Measurements from ENCODE around the gene XAB2.

The XAB2 gene

DNA sequence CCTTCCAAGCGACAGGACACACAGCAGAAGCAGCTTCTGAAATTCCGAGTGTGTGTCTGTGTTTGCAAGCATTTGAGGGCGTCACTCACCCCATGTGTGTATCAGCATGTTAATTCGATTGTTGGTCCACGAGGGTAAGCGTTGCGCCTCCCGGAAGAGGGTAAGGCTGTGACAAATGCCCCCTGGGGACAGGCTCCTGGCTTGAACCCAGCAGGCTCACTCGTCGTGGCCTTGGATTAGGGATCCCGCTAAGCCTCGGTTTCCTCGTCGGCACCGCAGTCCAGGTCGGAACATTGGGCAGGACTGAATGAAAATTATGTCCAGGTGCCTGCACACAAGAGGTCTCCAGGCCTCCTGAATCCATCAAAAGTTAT is 7.0 kb upstream of the XAB2 start:
- no peak for DNase-seq
- intact Hi-C loops (cut with DNase I): no loop called here

DNA sequence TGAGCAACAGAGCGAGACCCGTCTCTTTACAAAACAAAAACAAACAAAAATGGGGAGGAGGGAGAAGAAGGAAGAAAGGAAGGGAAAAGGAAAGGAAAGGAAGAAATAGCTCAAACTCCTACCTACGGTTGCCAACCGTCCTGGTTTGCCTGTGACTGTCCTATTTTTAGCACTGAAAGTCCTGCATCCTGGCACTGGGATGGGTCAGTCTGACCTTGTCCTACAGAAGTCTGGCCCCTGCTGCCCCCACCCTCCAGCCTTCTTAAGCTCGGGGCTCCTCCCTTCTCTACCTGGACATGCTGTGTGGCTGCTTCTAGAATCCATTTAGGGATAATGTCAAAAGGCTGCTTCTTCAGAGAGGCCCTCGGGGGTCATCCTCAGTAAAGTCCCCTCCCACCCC is 6.3 kb upstream of the XAB2 start:
- DNase-seq: no peak
- intact Hi-C loops (cut with DNase I): no loop called here

DNA sequence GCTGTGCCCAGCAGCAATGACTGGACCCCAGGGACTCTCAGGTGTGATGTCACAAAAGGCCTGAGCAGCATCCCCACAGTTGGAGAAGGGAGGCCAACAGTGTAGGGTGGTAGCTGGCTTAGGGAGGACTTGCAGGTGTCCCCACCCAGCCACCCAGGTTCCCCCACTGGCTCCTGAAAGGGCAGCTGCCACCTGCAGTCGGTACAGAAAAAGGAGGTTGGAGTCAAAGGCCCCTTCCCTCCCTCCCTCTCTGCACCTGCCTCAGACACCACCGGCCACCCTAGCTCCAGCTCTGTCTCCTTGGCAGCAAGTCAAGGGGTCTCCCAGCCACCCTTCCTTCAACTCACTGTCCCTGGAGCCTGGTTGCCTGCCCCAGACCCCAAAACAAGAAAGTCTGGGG is 4.4 kb upstream of the XAB2 start, which contains the start of gene PCP2:
Gene PCP2 (minus strand): TSS at position 22 of the 400 bp plus-strand sequence. CDS start 262 bp downstream, outside the sequence.
- intact Hi-C loops (cut with DNase I): no loop called here
- no peak for DNase-seq

DNA sequence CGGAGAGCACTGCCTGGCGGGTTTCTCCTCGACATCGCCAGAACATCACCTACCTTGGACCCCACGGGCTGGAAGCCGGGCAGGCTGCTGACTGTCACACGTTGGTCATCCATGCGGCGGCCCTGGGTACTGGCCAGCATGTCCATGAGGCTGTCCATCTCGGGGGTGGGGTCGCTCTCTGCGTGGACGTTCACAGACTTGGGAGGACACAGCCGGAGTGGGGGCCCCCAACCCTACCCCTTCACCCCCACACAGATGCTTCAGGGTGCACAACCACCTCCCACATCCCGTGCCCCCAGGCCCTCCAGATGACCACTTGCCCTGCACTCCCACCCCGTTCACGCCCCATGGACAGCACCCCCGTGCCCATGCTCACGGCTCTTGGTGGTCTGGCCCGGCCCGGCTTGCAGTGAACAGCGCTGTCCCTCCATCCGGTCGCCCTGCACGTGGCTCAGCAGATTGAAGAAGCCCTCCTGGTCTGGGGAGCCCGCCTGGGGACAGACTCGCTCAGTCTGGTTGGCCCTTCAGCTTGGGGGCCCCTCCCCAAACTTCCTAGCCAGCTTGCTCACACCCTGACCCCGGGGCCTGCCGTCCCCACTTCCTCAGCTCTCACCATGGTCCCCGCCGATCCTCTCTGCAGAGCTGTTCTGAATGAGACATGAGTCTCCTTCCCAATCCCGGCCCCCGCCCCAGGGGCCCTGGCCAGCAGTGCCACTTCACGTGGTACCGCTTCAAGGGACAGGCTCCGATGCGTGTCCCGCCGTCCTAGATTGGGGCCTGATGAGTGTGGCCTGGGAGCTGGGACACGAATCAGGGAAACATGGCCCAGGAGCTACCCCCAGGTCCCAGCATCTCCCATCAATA is 3.2 kb upstream of the XAB2 start:
- intact Hi-C loops (cut with DNase I): no loop called here
- DNase-seq: no peak

DNA sequence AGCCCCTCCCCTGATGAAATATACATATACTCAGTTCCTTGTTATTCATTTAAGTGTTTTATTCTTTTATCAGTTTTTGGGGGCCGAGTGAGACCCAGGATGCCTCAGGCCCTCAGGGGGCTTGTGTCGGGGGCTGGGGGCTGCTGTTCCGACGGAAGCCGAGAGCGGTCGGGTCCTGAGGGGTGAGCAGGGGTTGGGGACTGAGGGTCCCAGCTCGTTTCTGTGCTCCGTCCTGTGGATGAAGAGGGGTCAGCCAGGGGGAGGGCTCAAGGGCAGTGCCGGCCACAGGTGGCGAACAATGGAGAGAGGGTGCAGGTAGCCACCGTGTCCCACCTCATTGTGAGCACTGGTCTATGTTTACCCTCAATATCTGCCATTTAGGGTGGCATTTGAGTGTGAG is 2.2 kb upstream of the XAB2 start:
- intact Hi-C loops (cut with DNase I): no loop called here
- no peak for DNase-seq

DNA sequence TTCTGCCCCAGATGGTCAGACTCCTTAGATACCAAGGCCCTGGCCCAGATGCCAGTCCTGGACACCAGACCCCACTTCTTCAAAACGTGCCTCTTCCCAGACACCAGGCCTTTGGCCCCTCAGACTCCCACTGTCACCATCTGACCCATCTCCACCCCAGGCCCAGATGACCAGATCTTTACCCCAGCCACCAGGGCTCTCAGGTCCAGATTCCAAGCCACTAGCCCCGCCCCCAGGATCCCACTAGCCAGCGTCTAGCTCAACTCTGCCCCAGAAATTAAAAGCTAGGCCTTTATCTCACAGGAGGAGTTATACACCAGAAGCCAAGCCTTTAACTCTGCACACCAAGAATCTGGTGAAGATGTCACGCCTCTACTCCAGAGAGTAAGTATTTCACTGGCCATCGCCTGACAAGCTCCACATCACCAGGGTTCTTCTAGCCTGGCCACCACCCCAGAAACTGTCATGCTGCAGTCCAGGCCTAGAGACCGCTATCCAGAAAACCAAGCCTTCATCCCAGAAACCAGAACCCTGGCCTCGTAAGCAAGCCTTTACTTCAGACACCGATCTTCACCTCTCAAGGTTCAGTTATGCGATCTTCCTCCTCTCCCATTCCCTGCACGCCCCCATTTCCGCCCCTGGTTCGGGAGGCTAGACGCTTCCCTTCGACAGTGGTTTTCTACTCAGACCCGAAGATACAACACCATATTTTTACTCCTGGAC is 595 bp downstream of the XAB2 start:
- intact Hi-C loops (cut with DNase I): no loop called here

DNA sequence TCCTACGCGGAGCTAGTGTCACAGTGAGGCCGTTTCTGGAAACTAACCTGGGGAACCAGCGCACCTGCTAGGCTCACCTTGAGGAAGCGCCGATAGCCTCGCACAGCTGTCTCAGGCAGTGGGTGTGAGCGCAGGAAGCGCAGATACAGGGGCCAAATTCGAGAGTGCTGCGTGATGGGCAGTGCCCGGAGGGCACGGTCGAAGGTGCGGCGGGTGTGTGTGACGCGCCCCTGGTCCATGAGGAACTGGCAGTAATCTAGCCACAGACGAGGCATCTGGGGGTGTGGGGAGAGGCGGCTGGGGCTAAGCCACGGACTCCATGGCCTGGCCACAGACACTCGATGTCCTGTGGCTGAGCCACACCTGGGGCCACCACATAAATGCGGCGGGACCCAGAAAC is 2.2 kb downstream of the XAB2 start:
- no peak for DNase-seq
- intact Hi-C loops (cut with DNase I): no loop called here

More for the DNA sequence above, 595 bp downstream of the XAB2 start:
- no peak for DNase-seq

DNA sequence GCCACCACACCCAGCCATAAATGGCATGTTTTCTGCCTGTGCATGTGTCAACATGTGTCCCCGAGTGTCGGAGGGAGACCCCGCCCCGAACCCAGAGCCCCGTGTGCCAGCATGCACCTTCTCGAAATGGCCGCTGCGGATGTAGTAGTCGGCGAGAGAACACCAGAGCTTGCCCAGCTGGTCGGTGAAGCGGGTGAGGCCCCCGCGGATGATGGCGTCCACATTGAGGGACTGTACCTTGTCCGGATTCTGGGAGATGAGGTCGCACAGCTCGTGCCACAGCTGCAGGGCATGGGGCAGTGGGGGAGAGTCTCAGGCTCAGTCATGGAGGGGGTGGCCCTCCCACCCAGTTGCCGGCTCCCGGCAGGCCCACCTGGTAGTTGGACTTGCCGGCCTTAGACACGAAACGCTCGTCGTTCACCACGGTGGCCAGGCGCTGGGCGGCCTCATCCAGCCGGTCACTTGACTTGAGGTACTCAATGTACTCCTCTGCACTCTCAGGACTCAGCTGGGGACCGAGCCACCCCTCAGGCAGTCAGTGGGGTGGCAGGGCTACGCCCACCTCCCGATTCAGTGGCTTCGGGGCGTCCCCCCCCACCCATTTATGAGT is 3.5 kb downstream of the XAB2 start:
- intact Hi-C loops (cut with DNase I): no loop called here

DNA sequence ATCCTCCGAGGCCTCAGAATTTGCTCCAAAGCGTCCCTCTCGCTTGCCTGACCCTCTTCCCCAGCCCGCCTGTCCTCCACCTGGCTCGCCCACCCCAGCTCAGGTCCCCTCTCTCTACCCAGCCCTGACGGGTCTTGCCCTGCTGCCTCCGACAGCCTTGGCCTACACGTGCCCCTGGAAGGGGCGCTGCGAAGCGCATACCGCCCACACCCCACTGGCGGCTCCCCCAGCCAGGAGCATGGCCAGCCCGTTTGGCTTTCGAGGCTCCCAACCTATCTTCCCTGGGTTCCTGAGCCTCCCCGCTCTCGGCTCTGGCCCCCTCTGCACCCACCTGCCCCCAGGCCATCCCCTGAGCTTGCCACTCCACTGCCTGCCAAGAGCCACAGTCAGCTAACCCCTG is 4.5 kb downstream of the XAB2 start:
- no peak for DNase-seq
- intact Hi-C loops (cut with DNase I): no loop called here

More for the DNA sequence above, 3.5 kb downstream of the XAB2 start:
- DNase-seq: no peak

DNA sequence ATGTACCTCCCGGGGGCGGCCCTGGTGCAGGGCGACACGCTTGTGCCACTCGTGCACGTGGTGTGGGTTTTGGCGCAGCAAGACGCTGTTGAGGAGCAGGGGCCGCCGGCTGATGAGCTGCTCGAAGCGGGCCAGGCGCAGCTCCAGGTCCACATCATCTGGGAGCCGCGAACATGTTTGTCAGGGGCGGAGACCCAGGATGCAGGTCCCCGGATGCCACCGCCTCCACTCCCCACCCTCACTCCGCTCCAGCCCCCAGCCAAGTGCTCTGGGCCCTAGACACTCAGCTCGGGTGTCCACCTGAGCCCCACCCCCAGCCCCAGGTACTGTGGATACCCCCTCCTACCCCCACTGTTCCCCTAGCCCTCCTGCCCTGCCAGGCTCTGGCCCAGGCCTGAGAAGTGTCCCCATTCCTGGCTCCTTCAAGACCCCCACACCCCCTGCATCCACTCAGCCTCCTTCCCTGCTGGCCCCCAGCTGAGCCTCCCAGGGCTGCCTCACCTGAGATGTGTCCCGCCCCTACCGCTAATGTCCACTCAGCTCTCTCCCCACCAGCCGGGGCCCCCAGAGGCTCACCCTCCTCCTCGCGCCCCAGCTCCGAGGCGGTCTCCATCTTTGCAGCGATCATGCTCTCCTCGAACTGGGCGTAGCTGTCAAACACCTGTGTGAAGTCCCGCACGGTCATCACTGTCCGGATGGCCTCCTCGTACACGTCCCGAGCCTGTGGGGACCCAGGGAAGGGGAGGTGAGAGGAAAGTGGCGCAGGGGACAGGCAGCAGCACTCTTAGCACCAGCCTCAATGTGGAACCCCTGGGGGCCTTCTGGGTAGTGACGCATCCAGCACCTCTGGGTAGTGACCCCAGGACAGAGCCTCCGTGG is 5.4 kb downstream of the XAB2 start:
- no peak for DNase-seq
- intact Hi-C loops (cut with DNase I): no loop called here

DNA sequence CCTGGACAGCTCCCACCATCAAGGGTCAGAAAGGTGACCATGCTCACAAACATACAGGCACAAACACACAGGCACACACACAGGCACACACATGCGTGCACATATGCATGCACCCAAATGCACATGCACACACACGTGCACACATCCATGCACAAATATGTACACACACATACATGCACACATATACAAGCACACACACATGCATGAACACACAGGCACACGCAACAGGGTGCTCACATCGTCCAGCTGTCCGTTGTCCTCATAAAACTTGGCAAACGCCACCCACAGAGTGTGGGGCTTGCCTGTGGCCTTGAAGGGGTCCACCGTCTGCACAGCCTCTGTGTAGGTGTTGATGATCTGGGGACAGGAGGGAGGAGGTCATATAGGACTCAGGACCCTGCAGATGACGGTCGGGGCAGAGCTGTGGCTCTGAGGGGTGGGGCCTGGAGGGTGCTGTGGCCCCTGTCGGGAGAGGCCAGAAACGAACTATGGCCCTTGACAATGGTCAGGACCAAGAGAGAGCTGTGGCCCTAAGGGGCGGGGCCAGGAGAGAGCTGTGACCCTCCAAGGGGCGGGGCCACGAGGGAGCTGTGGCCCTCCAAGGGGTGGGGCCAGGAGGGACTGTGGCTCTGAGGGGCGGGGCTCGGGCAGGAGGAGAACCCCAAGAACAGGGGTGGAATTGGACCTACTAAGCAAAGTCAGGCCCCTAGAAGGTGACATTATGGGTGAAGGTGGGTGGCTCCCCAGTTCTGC is 6.2 kb downstream of the XAB2 start:
- DNase-seq: no peak
- intact Hi-C loops (cut with DNase I): no loop called here

DNA sequence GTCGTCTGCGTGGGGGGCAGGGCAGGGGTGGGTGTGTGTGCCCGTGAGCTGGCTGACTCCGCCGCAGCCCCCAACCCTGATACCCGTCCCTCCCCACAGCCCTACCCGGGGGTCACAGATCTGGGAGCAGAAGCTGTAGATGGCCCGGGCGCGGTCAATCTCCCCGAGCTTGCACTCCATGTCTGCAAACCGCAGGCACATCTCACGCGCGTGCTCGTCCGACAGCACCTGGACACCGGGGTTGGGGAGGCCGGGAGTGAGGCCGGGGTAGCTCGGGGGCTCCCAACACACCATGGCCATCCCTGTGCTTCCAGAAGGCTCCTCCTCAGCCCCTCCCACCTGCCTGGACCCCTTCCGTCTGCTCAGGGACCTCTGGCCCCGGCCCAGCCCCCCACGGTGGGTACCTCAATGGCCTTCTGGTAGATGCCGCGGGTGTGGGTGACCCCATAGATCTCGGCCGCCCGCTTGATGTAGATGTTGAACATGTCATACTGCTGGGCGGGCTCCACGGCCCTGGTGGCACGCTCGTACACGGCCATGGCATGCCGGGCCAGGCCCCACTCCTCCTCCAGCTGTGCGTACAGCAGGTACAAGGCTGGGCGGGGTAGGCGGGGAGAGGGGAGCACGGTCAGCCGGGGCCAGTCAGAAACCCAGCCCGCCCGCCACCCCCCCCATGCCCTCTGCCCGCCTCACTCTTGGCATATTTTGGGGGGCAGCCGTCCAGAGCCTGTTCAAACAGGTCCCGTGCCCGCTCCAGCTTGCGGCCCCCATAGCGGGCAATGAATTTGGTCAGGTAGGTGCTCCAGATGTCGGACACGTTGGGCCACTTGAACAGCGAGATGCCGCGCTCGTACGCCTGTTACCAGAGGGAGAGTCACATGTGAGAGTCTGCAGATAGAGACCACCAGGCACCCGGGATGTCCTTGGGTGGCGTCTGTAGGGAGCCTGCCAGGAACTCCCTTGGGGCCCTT is 8.6 kb downstream of the XAB2 start:
- intact Hi-C loops (cut with DNase I): no loop called here
- DNase-seq: no peak

DNA sequence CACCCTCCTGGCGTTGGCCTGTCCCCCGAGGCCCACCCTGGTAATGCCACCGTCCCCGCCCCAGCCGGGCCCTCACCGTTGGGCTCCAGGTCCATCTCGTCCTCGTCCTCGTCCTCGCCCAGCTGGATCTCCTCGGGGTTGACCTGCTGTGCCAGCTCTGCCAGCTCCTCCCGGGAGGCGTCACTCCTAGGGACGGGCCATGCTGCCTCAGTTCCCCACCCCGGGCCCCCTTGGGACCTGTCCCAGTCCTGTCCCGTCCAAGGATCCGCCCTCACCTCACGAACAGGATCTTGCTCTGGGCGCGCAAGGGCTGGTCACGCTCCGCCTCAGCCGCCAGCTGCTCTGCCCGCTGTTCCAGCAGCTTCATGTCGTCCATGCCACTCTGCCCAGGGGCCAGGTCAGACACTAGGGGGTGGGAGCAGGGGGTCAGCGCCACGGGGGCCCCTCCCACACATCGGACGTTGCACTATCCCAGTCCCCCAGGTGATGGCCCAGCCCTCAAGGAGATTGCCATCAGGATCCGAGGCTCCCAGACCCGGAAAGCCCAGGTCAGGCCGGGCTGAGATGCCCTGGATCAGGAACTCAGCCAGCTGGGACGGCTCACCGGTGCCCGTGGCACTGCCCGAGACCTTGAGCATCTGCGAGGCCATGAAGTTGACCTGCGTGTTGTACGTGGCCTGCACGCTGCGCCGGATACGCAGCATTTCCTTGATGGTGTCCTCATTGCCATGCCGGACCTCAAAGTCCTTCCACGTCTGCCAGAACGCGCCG is 9.5 kb downstream of the XAB2 start:
- no peak for DNase-seq

DNA sequence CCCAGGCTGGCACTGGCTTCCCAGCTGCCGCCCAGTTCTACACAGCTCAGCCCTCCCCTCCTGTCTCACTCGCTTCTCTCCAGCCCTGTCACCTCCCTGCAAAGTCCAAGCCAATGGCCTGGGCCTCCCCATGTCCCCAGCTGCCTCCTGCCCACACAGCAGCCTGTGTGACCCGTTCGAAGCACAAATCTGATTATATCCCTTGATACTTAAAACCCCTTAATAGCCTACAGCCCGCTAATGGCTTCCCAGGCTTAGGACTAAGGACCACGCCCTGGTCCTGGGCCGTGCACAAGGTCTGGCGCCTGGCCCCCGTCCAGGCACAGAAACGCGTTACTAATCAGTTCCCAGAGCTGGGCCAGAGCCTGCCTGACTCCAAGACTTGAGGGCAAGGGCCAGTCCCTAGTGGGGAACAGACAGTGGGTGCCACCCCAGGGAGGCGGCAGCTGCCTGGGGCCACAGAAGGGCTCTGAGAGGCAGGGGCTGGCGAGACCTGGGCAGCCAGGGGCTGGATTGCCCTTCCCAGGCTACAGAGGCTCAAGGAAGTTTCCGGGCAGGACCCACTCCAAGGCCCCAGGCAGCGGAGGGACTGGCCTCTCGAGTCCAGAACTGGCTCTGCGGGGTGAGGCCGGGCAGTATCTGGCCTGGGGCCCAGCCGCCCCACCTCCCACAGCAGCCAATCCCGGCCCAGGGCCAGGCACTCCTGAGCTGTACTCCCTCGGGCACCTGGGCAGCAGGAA is 10.4 kb downstream of the XAB2 start:
- intact Hi-C loops (cut with DNase I): no loop called here
- peak in 1 of 10 donors; percentile 87 for DNase-seq

More for the DNA sequence above, 9.5 kb downstream of the XAB2 start:
- intact Hi-C loops (cut with DNase I): no loop called here

DNA sequence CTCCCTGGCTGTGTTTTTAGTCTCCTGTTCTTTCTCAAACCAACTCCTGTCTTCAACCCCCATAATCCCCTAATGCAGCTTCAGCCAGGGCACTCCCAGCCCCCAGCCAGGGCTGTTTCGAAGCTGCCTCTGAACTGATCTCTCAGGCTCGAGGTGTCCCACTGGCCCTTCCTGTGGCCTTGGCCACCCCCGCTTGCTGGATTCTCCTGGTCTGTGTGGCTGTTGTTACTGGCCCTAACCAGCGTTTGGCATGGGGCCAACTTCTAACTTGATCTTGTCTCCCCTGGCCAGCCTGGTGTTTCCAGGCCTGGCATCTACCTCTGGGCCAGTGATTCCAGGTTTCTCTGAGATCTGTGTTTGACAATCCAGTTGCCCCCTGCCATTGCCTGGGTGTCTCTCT is 11.0 kb downstream of the XAB2 start:
- DNase-seq: no peak
- intact Hi-C loops (cut with DNase I): no loop called here

DNA sequence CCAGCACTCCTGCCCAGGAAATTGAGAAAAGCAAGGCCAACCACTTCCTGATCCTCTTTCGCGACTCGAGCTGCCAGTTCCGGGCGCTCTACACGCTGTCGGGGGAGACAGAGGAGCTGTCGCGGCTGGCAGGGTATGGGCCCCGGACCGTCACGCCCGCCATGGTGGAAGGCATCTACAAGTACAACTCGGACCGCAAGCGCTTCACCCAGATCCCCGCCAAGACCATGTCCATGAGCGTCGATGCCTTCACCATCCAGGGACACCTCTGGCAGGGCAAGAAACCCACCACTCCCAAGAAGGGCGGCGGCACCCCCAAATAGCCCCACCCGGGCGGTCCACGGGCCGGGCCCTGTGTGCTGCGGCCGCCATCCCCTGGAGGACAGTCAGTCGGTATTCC is 11.6 kb downstream of the XAB2 start:
- intact Hi-C loops (cut with DNase I): no loop called here
- peak in 1 of 10 donors; percentile 78 for DNase-seq

DNA sequence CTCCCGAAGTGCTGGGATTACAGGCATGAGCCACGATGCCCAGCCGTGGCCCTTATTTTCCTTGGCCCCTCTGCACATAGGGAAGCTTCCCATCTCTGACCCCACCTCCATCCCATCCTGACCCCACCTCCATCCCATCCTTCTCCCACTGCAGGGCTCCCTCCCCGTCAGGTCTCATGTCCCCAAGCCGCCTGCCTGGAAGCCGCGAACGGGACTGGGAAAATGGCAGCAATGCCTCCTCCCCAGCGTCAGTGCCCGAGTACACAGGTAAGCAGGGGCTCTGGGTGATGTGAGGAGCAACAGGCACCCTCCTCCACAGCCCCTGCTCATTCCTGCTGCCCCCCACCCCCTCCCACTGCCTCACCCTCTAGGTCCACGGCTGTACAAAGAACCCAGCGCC is 12.2 kb downstream of the XAB2 start:
- intact Hi-C loops (cut with DNase I): no loop called here
- no peak for DNase-seq
